8988T (cell line): ENCODE data around the gene YBX2.

Experiments
- DNase-seq: peaks from one replicate; pipeline ENCODE4 v3.0.0; 2011

Gene YBX2

DNA sequence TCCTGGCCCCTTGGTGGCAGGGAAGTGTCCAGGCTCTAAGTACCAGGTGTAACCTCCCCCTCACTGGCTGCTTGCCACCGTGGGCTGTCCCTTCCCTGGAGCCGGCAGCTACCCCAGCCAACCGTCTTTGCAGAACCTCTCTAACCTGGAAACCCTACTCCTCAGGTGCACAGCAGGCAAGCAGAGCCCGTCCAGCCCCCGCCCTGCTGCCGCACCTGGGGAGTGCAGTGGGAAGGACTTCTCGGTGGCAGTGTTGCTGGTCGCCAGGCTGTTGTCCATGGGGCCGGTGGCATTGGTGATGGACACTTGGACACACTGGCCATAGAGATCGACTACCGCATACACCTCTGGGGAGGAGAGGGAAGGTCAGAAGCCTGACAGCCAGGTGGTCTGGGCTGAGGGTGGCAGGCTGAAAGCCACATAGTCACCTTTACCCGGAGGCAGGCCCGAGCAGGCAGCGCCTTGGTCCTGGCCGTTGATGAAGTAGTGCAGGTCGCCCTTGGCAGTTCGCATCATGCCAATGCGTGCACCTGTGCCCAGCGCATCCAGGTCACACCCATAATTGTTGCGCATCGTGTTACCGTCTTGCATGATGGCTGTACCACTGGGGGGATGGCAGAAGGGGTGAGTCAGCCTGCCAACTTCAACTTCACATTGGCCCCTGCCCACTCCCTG lies 28.2 kb upstream of the YBX2 start:
- no peak for DNase-seq

DNA sequence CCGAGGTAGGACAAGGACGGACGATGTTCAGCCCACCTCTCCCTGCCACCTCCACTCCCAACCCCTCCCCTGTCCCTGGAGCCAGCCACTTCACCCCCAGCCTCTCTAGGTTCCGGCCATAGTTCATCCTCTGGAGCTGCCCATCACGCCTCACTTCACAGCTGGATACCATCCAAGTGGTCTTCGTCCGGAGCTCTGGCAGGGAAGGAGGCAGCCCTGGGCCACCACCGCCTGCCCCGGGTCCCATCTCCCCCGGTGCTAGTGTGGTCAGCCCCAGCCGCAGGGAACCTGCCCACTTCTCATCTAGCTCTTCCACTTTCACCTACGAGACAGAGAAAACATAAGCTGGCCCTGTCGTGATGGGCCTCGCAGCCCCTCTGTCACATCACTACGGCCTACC lies 27.0 kb upstream of the YBX2 start:
- no peak for DNase-seq

DNA sequence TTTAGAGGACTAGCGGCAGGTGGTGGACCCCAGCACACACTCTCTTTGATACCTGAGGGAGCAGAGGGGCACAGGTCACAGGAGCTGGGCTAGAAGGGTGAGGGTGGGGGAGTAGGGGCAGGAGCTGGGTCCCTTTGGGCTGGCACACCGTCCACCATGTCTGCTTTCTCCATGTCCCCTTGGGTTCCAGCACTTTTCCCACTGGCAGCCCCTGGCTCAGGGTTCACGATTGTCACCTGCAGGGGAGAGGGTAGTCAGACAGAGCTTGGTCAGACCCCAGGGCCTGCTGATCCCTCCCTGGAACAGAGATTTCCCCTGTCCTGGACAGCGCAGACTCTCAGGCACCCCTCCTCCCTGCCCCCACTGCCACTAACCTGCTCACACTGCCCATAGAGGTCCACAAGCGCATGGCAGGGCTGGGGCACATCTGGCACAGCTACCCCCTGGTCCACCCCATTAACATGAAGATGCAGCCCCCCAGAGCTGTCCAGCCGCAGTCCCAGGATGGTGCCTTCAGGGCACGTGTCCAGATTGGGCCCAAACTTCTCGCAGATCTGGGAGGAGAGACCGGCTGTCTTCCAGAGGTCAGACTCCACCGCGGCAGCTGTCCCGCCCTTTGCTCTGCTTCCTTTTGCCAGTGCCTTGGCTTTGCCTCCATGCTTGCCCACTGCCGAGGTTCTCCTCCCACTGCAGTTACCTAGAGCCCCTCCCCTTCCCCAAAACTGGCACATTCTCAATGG lies 23.9 kb upstream of the YBX2 start:
- DNase-seq: no peak

DNA sequence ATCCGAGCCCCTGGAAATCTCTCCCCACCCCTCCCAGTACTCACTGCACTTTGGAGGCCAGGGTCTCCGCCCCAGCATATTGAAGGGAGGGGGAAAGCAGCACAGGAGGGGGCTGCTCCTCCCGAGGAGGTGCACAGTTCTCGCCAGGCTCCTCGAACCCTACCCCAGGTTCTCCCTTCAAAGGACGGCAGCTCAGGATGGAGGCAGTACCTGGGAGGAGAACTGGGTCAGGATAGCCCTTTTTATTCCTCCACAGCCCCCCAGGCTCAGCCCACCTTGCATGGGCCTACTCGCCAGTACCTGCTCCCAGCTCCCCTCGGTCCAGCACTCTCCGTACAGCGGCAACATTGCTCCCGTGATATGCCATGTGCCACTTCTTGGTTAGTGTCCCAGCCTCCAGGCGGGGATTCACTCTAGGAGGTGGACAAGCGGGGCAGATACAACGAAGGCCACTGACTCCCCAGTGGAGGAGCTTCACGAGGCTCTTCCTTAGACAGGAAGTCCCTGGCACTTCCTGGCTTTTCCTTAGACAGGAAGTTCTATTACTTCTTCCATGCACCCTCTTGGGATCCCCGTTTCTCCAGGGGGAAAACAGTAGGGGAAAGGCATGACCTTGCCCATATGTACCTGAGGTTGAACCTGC lies 22.8 kb upstream of the YBX2 start:
- no peak for DNase-seq

DNA sequence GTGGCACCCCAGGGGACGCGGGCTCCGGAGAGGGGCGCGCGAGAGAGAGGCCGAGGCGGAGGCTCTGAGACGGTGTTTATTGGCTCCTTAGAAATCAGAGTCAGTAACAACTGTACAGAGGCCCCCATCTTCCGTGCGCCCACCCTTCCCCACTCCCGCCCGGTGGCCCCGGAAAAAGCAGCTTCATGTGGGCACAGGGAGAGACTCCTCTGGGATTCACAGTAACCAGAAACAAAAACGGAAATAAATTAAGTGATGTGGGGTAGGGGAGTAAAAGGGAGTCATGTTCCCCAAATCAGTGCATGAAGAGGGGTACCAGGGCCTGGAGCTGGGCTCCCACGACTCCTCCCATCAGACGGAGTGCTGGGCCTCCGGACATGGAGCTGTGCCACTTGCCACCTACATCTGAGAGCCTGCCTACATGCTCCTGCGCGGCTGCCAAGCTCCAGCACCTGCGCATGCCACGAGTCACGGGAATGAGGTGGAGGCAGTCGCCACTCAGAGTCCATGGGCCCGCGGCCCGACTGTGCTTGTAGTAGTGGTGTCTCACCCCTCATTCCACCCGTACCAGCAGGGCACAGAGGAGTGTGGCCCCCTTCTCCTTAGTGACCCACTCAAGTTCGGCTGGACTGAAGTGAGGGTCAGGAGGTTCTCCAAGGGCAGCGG lies 21.3 kb upstream of the YBX2 start:
- DNase-seq: no peak

DNA sequence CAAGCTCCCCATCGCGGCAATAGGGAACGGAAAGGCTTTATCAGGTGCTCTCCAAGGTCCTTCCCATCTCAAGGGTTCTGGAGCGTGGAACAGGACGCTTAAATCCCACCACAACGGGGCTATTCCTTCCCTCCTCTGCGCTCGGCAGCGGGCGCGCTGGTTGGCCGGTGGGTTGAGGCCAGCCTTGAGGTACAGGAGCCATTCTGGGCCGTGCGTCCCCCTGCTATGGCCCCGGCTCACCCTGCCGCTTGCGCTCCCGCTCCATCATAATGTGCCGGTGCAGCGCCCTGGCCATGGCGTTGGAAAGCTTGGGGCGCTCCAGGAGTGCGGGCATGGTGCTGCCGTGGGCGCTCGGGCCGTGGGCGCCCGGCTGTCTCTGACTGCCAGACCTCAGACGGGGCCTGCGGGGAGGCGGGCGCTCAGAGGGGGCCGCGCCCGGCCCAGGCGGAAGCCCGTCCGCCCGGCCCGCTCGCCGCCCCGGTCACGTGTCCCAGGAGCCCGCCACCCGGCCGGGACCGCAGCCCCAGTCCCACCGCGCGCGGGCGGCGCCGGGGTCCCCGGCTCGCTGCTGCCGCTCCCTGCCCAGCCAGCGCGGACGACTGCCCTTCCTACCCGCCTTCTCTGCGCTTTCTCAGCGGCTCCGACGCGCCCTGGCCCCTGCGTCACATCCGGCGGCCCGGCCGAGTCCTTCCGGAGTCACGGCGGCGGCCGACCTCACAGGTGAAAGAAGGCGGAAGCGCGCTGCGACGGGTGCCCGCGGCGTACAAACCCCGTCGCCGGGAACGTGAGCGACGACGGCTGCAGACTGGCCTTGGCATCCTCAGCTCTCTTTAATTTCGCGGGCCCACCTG lies 20.5 kb upstream of the YBX2 start, which contains the start of gene GPS2:
Gene GPS2 (minus strand): TSS at position 642 of the 851 bp plus-strand sequence. CDS start 308 bp downstream, at position 334.
- peak; percentile 84 for DNase-seq

DNA sequence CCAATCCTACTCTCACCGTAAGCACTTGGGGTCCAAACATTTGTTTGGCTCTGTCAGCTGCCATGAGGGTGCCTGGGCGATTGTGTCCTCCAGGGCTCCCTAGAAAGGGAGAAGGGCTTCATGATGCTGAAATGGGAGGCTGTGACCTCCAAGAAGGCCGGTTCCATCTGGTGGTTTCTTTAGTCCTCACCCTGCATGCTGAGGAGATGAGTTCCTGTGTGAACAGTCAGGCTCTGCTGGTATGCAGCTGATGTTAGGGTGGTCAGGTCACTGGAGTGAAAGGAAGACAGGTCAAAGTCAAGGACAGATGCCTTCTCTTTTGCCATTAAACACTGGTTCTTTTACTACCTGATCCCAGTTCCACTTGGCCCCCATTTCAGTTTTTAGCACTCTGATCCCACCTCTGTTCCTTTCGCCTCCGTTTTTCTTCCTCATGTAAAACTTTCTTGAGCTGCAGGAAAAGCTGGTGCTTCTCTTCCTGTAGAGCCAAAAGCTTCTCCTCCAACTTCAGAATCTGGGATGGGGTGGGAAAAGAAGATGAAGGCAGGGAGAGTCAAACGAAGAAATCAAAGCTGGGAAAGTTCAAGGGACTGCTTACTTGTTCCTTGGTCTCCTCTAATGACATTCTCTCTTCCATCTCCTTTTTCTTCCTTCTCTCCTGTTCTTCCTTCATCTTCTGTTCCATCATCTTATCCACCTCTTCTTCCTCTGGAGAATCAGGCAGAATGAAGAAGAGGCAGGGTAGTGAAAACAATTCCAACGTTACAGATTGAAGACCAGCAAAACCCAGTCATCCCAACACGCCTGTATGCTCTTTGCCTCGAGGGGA lies 19.7 kb upstream of the YBX2 start:
- no peak for DNase-seq

DNA sequence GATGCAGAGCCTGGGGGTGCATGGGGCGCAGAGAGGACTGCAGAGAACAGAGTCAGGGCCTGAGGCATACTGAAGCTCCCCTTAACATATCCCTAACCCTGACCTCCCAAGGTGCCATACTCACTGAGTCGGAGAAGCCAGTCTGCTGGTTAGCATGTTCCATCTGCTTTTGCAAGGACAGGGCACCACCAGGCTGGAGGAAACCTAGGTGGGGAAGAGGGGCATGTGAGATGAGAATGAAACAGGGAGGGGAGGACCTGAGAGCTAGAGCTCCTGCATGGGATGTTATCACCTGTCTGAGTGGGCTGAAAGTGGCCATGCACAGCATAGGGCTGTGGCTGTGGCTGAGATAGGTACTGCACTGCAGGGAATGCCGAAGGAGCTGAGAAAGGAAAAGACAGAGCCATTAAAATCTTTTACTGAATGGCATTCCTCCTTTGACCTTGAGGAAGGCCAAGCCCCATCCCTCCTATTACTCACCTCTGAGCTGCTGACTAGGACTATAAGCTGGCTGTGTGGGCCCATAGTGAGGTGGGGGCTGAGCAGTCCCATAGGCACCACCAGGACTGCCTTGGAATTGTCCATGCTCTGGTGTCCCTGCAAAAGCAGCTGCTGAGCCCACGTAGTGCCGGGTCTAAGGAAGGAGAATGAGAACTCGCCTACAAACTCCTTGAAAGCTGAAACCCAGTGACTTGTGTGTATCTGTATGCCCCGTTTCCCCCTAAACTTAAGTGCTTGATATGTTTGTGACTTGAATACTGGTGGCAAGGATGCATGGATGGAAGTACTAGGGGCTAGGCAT lies 18.9 kb upstream of the YBX2 start:
- DNase-seq: no peak

DNA sequence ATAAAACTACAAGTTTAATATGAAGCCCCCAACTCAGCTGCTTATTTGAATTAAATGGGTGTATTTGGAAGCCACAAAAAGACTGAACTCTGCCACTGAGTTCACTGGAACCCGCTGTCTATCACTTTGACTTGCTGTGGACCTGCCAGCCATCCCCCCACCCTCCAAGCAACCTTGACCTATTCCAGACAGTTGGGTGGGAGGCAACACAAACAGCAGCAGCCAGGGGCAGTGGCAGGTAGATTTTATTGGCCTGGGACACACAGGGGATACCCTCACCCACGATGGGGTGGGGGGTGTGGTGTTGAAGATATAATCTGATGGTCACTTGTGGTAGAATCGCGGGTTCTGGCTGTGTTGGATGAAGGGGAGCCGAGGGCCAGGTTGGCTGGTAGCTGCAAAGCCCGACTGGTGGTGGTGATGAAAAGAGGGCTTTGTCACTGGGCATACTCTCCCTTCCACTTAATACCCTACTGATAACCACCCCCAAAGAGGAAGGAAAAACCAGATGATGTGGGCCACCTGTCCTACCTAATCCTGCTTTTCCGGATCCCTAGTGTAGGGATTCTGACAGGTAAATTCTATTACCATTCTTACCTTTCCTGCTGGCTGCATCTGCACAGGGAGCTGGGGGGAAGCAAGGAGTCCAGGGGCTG lies 18.1 kb upstream of the YBX2 start:
- DNase-seq: no peak

DNA sequence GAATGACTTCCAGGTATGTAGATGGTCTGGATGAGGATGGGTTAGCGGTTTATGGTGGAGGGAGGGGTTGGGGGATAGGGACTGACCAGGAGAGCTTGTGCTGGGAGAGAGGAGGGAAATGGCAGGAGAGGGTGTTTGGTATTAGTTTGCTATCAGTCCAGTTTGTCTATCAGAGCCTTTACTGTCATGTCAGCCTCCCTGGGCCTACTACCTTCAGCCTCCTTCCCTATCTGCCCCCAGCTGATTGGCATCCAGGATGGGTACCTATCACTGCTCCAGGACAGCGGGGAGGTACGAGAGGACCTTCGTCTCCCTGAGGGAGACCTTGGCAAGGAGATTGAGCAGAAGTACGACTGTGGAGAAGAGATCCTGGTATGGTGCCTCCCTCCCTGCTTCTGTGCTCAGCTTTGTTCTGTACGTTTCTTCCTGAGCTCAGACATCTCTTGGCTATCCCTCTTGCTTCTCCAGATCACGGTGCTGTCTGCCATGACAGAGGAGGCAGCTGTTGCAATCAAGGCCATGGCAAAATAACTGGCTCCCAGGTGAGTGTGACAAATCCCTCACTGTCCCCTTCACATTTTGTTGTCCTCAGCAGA lies 16.8 kb upstream of the YBX2 start:
- no peak for DNase-seq

DNA sequence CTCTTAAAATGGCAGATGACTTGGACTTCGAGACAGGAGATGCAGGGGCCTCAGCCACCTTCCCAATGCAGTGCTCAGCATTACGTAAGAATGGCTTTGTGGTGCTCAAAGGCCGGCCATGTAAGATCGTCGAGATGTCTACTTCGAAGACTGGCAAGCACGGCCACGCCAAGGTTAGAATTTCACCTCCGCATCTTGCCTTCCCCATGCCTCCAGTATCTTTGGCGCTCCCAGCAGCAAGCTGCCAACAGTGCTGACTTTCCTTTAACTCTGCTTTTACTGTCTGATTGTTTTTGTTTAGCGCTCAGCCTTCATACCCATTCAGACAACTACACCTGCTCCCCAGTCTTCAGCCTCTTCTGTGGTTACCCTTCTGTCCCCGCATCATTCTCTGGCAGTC lies 15.2 kb upstream of the YBX2 start:
- DNase-seq: no peak

DNA sequence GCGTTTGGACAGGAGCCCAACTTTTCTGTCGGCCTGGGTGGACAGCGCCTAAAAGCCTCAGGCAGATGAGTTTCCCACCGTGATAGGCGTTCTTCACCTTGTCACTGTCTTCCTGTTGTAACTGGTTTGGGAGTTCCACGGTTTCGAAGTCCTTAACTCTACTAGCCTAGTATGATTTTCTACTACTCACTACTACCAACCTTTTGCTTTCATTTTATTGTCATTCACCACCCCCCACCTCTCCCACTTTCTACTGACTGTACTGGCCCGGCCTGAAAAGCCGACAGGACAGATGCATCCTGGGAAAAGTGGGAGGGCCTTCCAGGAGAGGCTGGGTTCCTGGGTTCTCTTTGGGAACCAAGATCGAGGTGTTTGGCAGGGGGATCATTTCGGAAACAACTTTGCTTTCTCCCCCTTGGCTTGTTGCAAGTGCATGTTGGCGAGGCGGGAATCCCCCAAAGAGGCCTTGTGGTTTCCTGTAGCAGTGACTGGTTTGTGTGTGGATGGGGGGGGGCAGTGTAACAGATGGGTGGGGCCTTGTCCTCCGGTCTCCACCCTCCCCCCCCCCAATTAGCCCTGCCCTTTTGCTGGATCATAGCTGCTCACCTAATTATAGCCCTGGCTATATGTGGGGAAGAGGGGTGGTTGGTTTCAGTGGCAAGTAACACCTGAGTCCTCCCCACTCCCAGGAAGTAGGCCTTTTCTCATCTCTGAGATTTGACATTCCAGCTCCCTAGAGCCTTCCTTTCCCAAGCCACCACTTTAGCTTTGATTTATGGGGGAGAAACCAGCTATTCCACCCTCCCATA lies 14.4 kb upstream of the YBX2 start:
- peak; percentile 60 for DNase-seq

DNA sequence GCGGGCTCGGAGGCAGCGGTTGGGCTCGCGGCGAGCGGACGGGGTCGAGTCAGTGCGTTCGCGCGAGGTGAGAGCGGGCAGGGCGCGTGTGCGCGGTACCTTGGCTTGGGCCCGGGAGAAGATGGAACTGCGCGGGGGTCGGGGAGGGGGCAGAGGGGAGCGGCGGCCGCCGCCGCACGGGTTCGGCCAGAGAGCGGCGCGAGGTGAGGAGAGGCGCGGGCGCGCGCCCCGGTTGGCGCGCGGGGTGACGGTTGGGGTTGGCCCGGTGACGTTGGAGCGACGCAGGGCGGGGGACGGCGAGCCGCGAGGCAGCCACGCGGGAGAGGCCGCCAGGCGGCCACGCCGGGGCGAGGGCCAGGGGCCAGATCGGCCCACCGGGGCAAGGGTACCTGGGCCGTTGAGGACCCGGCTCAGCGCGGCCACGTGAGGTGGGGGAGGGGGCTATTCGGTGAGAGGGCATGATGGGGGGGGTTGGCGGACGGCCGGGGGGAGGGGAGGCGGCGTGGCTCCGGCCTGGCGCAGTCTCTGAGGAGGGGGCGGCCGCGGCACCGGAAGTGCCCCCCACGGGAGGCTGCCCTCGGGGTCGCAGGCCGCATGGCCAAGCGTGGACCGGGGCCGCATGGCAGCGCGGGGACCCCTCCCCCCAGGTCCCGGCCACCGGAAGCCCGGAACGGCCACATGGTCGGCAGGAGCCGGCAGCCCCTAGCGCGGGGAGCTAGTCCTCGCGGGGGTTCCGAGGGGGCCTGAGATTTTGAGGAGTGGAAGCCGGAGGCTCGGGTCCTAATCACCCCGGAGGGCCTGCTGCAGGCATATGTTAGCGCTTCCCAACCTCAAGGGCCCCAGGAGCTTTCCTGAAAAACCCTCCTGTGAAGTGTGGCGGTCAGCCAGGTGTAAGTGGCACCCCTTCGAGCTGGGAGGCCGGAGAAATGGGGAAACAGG lies 13.5 kb upstream of the YBX2 start:
- DNase-seq: no peak

DNA sequence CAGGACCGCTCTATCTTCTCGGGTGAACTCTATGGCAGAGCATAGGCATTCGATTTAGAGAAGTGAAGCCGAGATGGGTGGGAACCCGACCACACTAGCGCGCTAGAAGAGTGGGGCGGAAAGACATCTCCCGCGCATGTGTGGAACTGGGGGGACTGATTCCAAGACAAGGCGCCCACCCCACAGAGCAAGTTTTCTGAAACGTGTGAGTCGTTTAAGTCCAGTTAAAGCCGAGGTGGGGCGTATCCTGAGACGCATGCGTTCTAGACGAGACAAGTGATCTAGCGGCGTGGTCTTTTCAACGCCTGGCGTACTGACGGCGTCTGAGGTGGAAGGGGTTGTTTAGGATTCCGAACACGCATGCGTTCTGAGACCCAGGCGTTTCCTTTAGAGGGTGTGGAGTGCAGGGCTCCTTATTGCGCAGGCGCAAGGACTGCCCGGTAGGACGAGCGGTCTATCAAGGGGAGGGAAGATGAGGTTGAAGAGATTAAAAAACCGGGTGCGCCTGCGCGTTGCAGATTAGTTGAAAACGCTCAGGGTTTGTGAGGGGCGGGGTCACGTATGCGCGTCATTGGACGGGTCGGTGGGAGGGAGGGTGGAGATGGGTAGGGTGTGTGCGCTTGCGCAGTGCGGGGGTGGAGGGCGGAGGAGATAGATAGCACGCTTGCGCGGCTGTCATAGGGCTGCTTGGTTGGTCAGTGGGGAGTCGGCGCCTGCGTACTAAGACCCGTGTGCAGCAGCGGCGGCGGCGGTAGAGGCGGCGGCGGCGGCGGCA lies 12.7 kb upstream of the YBX2 start, which contains the start of gene EIF5A:
Gene EIF5A (plus strand): TSS at position 718 of the 775 bp plus-strand sequence. CDS start 2,008 bp downstream, outside the sequence.
- DNase-seq: peak; percentile 92

DNA sequence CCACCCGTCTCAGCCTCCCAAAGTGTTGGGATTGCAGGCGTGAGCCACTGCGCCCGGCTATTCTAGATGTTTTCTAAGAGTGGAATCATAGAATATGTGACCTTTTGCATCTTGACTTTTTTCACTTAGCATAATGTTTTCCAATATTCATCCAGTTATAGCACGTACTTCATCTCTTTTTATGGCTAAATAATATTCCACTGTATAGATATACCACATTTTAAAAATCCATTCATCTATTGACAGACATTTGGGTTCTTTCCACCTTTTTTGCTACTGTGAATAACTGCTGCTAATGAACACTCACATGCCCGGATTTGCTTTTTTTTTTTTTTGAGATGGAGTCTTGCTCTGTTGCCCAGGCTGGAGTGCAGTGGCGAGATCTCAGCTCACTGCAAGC lies 9.7 kb upstream of the YBX2 start:
- DNase-seq: no peak

DNA sequence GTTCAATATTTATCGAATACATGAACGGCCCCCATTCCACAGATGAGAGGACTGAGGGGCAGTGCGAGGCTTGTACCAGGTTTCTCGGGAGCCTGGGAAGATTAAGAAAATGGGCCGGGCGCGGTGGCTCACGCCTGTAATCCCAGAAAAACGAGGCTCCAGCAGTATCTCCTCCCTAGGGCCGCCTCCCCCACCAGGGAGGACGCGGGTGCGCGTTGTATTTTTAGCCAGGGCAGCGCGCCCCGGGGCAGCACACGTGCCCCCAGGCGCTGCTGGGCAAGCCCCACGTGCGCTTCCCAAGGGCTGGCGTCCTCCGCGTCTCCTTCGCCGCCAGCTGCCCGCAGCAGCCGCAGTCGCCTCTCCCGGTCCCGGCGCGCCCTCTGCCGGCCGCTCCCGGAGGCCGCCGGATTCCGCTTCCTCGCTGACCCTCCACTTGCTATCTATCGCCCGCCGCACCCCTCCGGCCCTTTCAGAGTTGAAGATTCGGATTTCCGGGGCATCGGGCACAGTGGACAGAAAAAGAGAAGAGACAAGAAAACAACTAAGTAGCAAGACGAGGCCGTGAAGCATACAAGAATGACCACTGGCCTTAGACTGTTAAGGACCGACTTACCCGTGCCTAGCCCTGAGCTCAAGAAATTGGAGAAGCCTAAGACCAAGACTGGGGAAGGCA lies 1.9 kb upstream of the YBX2 start:
- peak; percentile 89 for DNase-seq
